Femur (tissue), 1 donor: ENCODE measurements around the gene TNNC2.
"Not testable (repeated sequence)": the region's sequence is repeated elsewhere in the genome, so short reads cannot be mapped to it uniquely, and the experiment has no call there.

Experiments
- DNase-seq: peaks from one replicate; pipeline ENCODE4 v3.0.0-alpha.2; 2017

The TNNC2 gene

GRCh38 chr20:45818239-45818638 is 8.9 kb downstream of the TNNC2 start:
- DNase-seq: no peak

- DNase-seq: no peak
These were observed 9.5 kb downstream of the TNNC2 start for GRCh38 chr20:45817376-45818194.

- no peak for DNase-seq
These were observed 10.2 kb downstream of the TNNC2 start for GRCh38 chr20:45816951-45817350.

- no peak for DNase-seq
These were observed 12.8 kb downstream of the TNNC2 start for GRCh38 chr20:45814314-45814713.

- DNase-seq: no peak
These were observed 13.6 kb downstream of the TNNC2 start for GRCh38 chr20:45813489-45813888.

- no peak for DNase-seq
These were observed 14.1 kb downstream of the TNNC2 start for GRCh38 chr20:45813006-45813340.

GRCh38 chr20:45812157-45813005 is 14.7 kb downstream of the TNNC2 start, which contains the start of gene UBE2C:
UBE2C (plus strand) TSS chr20:45812644; CDS start chr20:45812696, 52 bp downstream.
- peak; percentile 99 for DNase-seq

GRCh38 chr20:45810191-45810970 is 16.7 kb downstream of the TNNC2 start:
- no peak for DNase-seq

- DNase-seq: no peak
These were observed 25.3 kb downstream of the TNNC2 start for GRCh38 chr20:45801851-45802250.

- DNase-seq: peak; percentile 58
These were observed 28.0 kb downstream of the TNNC2 start for GRCh38 chr20:45798935-45799642.

GRCh38 chr20:45797955-45798354 is 29.2 kb downstream of the TNNC2 start:
- DNase-seq: not testable (repeated sequence)

GRCh38 chr20:45797510-45797909 is 29.6 kb downstream of the TNNC2 start:
- not testable (repeated sequence) for DNase-seq

- DNase-seq: no peak
These were observed 30.6 kb downstream of the TNNC2 start for GRCh38 chr20:45796337-45797065.

GRCh38 chr20:45792317-45793118 is 34.6 kb downstream of the TNNC2 start:
- peak; percentile 34 for DNase-seq

GRCh38 chr20:45788351-45788750 is 38.8 kb downstream of the TNNC2 start:
- DNase-seq: no peak

GRCh38 chr20:45783656-45784294 is 43.3 kb downstream of the TNNC2 start:
- DNase-seq: peak; percentile 57

GRCh38 chr20:45782890-45783289 is 44.2 kb downstream of the TNNC2 start:
- DNase-seq: no peak

- no peak for DNase-seq
These were observed 45.7 kb downstream of the TNNC2 start for GRCh38 chr20:45781391-45781931.

- DNase-seq: no peak
These were observed 47.0 kb downstream of the TNNC2 start for GRCh38 chr20:45780159-45780558.
